Activated CD4-positive, alpha-beta T cell treated with anti-CD3 and anti-CD28 coated beads for 48 hours (primary cell): ENCODE measurements around the gene ITLN1.
"Not testable (repeated sequence)": the region's sequence is repeated elsewhere in the genome, so short reads cannot be mapped to it uniquely, and the experiment has no call there.

Experiments
- DNase-seq: peaks from one replicate; pipeline ENCODE4 v3.0.0-alpha.2; 2020

Gene ITLN1

GRCh38 chr1:160885042-160885441 lies at the start of gene ITLN1:
Gene ITLN1, minus strand, starts transcription at chr1:160885180. Its CDS starts 303 bp downstream, at chr1:160884877.
- no peak for DNase-seq

GRCh38 chr1:160933305-160933704 lies 48.3 kb upstream of the ITLN1 start:
- not testable (repeated sequence) for DNase-seq

DNA sequence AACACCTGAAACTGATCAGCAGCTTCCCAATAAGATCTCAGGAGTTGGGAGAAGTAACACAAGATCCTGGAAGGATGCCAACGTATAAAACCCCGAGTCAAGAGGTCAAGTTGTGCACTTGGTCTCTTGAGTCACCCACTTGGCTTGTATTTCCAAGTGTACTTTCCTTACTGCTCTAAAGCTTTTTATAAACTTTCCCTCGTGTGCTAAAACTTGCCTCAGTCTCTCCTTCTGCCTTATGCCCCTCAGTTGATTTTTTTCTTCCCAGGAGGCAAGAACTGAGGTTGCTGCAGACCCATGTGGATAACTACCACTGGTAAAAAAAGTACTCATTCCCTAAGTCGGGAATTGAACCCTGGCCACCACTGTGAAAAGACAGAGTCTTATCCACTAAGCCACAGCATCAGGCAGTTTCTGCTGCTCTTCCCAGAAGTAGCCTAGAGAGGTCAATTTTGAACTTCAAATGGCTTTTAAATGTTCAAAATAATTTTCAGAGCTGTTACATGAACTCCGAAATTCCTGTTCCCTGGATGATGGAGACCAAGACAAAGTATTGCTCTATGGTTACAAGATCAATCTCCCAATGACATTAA lies 40.8 kb upstream of the ITLN1 start:
- no peak for DNase-seq

GRCh38 chr1:160924791-160925651 lies 40.0 kb upstream of the ITLN1 start:
- DNase-seq, result no peak

- DNase-seq, result no peak
These were observed 31.7 kb upstream of the ITLN1 start for GRCh38 chr1:160916666-160917065.

- DNase-seq, result not testable (repeated sequence)
These were observed 28.2 kb upstream of the ITLN1 start for GRCh38 chr1:160913229-160913628.

DNA sequence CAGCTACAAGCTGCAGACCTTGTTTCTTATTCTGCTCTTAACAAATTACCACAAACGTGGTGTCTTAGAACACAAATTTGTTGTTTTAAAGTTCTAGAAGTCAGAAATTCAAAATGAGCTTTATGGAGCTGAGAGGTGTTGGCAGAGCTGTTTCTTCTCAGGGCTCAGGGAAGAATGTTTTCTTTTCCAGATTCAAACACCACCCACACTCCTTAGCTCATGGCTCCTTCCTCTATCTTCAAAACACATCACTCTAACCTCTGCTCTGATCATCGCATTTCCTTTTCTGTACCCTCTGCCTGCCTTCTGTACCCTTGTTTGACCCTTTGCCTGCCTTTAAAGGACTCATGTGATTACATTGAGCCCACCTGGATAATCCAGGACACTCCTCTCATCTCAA lies 26.9 kb upstream of the ITLN1 start:
- DNase-seq, result no peak

DNA sequence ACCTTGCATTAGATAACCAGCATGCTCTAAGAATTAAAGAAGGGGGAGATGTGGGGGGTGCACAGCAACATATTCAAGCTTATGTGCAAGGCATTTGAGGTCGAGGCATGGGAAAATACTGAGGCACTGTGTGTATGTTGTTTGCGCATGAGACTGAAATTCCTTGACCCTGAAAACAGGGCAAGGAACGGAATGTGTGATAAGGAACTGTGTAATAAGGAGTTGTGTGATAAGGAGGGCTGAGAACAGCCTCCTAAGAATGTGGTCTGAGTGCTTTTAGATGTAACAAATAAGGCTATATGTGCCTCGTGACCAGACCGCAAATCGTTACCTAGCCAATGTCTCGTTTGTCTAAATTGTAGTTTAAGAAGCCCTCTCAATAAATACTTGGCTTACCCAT lies 26.5 kb upstream of the ITLN1 start:
- DNase-seq, result no peak

- no peak for DNase-seq
These were observed 25.3 kb upstream of the ITLN1 start for GRCh38 chr1:160910170-160910750.

DNA sequence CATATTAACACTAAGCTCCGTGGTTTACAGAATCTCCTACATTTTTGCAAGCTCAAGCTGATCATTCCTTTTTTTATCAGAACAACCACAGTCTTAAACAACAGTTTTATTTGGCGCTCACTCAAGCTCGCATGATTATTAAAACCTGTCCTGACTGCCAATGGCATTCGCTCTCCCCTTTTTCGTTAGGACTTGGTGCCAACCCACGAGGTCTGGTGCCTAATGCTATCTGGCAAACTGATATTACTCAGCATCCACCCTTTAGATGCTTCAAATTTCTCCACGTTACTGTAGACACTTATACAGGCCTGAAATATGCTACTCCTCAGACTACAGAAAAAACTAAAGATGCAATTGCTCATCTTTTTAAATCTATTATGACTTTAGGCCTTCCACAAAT lies 23.0 kb upstream of the ITLN1 start:
- DNase-seq, result no peak

- DNase-seq, result no peak
These were observed 20.6 kb upstream of the ITLN1 start for GRCh38 chr1:160905617-160905989.

GRCh38 chr1:160904783-160905616 lies 20.0 kb upstream of the ITLN1 start:
- DNase-seq, result no peak

DNA sequence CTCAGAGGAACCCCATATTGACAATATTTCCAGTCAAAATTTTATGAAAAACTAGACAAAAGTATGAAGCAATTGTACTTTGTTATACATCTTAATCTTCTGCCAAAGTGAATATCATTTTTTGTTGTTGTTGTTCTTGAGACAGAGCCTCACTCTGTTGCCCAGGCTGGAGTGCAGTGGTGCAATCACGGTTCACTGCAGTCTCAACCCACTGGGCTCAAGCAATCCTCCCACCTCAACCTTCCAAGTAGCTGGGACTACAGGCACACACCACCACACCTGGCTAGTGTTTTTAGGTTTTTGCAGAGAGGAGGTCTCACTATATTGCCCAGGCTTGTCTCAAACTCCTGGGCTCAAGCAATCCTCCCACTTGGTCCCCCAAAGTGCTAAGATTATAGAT lies 17.3 kb upstream of the ITLN1 start:
- DNase-seq, result not testable (repeated sequence)

- no peak for DNase-seq
These were observed 16.8 kb upstream of the ITLN1 start for GRCh38 chr1:160901768-160902167.

DNA sequence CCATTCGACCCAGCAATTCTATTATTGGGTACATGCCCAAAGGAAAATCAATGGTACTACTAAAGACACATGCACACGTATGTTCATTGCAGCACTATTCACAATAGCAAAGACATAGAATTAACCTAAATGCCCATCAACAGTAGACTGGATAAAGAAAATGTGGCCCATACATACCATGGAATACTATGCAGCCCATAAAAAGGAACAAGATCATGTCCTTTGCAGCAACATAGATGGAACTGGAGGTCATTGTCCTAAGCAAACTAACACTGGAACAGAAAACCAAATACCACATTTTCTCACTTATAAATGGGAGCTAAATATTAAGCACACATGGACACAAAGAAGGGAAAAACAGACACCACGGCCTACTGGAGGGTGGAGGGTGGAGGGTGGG lies 15.7 kb upstream of the ITLN1 start:
- not testable (repeated sequence) for DNase-seq

- not testable (repeated sequence) for DNase-seq
These were observed 9.6 kb upstream of the ITLN1 start for GRCh38 chr1:160894368-160895135.

GRCh38 chr1:160891474-160891873 lies 6.5 kb upstream of the ITLN1 start:
- no peak for DNase-seq

- DNase-seq, result no peak
These were observed 3.9 kb upstream of the ITLN1 start for GRCh38 chr1:160888926-160889325.

DNA sequence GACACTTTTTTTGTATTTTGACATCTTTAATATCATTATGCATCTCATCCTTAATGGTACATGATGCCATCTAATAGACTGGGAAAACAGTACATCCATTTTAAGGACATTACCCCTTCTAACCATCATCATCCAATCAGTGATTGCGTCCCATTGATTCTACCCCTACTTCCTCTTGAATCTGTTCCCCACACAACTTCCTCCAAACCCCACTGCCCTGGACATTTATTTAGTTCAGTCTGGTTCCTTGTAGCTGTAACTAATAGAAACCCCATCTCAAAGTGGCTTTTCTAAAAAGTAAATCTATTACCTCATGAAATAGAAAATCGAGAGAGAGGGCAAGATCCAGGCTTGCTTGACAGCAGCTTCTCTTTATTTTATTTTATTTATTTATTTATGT lies 2.1 kb upstream of the ITLN1 start:
- DNase-seq, result no peak

- no peak for DNase-seq
These were observed 401 bp downstream of the ITLN1 start for GRCh38 chr1:160884579-160884978.

GRCh38 chr1:160883581-160884513 lies 1.1 kb downstream of the ITLN1 start:
- no peak for DNase-seq
